ENCODE results near the gene AGTR1.
A peak's percentile ranks its signal among the peaks of the same experiment; 100 is the strongest.

The AGTR1 gene

DNA sequence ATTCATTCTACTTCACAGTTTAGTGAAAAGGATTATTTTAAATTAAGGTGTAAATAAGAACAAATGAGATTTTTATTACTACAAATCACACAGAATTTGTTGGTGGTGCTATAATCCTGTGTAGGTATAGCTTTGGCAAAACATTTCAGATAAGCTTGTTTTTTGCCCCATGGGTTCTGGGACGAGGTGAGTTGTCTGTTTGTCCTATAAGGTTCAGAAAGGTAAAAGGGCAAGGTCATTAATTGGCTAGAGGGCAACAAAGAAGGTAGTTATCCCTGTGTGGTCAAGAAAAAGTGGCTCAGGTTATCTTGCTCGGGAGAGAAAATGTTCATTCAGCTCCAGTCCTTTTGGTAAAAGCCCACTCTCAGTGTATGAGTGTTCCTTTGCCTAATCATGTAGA, 23.2 kb downstream of the AGTR1 start:
- TF ChIP-seq, protein P1, sequence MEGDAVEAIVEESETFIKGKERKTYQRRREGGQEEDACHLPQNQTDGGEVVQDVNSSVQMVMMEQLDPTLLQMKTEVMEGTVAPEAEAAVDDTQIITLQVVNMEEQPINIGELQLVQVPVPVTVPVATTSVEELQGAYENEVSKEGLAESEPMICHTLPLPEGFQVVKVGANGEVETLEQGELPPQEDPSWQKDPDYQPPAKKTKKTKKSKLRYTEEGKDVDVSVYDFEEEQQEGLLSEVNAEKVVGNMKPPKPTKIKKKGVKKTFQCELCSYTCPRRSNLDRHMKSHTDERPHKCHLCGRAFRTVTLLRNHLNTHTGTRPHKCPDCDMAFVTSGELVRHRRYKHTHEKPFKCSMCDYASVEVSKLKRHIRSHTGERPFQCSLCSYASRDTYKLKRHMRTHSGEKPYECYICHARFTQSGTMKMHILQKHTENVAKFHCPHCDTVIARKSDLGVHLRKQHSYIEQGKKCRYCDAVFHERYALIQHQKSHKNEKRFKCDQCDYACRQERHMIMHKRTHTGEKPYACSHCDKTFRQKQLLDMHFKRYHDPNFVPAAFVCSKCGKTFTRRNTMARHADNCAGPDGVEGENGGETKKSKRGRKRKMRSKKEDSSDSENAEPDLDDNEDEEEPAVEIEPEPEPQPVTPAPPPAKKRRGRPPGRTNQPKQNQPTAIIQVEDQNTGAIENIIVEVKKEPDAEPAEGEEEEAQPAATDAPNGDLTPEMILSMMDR (IDR thresholded peaks at IDR 0.05; ENCODE audit: low read depth, low read length) = no peak
- no peaks in the 10 kb centered on the region for H3K27me3 ChIP-seq (ENCODE audit: insufficient read depth, low read depth, severe bottlenecking)
- no peak for DNase-seq
- H3K9me3 ChIP-seq (ENCODE audit: severe bottlenecking) = no peaks in the 10 kb centered on the region
- no peaks in the 10 kb centered on the region for H3K36me3 ChIP-seq
- no peak overlapping the region for H3K4me3 ChIP-seq (ENCODE audit: low read depth, low read length)
- H3K27ac ChIP-seq = no peak overlapping the region

DNA sequence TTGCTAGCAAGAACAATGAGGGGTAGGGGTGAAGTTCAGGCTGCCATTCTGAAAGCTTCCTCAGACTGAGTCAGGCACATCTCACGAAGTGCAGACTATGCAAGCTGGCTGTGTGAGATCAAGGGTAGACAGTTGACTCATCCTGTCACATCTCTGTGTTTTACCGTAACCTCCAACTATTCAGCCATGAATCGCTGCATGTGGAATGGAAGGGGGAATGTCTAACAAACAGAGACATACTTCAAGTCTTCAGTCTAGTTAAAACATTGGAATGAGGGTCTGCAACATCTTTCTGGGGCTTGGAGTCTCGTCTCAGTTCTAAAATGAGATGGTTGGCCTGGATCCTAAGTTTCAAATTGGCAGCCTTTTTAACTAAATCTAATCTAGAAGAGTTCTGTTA, 25.9 kb downstream of the AGTR1 start:
- TF ChIP-seq, protein P1 (IDR thresholded peaks at IDR 0.05; ENCODE audit: low read depth, low read length) = no peak
- Histone ChIP-seq H3K36me3 (no peaks in the 10 kb centered on the region), H3K27ac (no peak overlapping the region), H3K4me3 (ENCODE audit: low read depth, low read length) (no peak overlapping the region), H3K27me3 (ENCODE audit: insufficient read depth, low read depth, severe bottlenecking) (no peaks in the 10 kb centered on the region), H3K9me3 (ENCODE audit: severe bottlenecking) (no peaks in the 10 kb centered on the region)
- DNase-seq = no peak

DNA sequence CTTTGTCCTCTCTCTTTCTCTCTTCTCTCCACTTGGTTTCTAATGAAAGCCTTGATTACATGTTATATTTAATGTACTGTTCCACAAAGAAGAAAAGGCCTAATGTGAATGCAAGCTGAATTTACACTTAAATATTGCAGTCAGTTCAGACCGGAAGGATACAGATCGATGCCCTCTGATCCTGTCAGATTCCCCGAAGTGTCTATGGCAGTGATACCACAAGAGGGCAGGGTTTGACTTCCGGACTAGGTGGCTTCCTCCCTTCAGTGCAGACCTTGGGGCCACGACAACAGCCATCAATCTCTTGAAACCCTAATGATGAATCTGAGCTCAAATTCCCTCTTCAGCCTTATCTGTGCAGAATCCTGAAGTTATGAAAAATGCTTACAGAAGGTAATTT, 29.5 kb downstream of the AGTR1 start:
- H3K4me3 ChIP-seq (ENCODE audit: low read depth, low read length) = no peak overlapping the region
- H3K27ac ChIP-seq = no peak overlapping the region
- no peaks in the 10 kb centered on the region for H3K9me3 ChIP-seq (ENCODE audit: severe bottlenecking)
- TF ChIP-seq, protein P1 (IDR thresholded peaks at IDR 0.05; ENCODE audit: low read depth, low read length) = peak; percentile 78
- no peaks in the 10 kb centered on the region for H3K36me3 ChIP-seq
- DNase-seq = peak; percentile 74
- no peaks in the 10 kb centered on the region for H3K27me3 ChIP-seq (ENCODE audit: insufficient read depth, low read depth, severe bottlenecking)

DNA sequence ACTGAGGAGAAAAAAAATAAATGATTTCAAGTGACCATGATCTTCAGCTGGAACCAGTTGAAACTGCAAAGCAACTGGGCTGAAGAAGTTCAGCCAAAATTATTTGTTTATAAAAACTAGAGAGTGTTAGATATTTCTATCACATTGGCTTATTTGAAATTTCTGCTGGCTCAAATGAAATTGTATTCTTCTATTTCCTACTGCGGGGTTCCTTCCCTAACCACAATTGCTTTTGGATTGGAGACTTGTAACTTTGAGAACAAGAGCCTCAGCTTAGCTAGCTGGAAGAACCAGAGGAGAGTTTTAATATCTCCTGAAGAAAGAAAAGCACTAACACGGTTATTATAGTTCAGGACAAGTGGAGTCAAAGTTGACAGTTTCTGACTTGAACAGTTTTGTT, 31.1 kb downstream of the AGTR1 start:
- no peaks in the 10 kb centered on the region for H3K27me3 ChIP-seq (ENCODE audit: insufficient read depth, low read depth, severe bottlenecking)
- no peak for DNase-seq
- TF ChIP-seq, protein P1 (IDR thresholded peaks at IDR 0.05; ENCODE audit: low read depth, low read length) = no peak
- no peak overlapping the region for H3K27ac ChIP-seq
- no peaks in the 10 kb centered on the region for H3K9me3 ChIP-seq (ENCODE audit: severe bottlenecking)
- H3K4me3 ChIP-seq (ENCODE audit: low read depth, low read length) = no peak overlapping the region
- no peaks in the 10 kb centered on the region for H3K36me3 ChIP-seq

DNA sequence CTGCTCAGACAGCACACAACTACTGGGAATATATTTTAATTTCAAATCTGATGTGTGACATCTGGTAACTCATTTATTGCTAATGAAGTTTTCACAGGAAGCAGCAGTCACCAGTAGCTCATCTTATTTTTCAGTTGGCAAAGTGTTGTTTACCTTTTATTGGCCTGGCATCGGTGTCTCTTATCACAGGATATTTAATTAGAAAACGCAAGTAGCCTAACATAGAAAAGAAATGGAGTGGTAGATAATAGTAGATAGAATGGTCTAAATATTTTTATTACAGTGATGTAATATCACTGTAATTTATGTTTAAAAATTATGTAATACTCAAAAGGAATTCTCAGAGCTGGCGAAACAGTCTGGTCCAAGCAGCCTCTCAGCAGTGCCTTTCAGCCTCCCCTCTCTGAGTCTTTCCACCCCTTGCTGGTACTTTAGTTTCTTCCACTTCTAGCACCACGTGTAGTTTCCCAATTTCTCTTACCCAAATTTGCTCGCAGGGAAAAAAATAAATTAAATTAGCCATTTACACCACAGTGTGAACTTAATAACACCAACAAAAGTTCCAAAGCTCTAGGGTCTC, 31.9 kb downstream of the AGTR1 start:
- Histone ChIP-seq H3K4me3 (ENCODE audit: low read depth, low read length) (no peak overlapping the region), H3K27me3 (ENCODE audit: insufficient read depth, low read depth, severe bottlenecking) (no peaks in the 10 kb centered on the region), H3K9me3 (ENCODE audit: severe bottlenecking) (no peaks in the 10 kb centered on the region), H3K27ac (no peak overlapping the region), H3K36me3 (no peaks in the 10 kb centered on the region)
- DNase-seq = no peak
- TF ChIP-seq, protein P1 (IDR thresholded peaks at IDR 0.05; ENCODE audit: low read depth, low read length) = no peak

DNA sequence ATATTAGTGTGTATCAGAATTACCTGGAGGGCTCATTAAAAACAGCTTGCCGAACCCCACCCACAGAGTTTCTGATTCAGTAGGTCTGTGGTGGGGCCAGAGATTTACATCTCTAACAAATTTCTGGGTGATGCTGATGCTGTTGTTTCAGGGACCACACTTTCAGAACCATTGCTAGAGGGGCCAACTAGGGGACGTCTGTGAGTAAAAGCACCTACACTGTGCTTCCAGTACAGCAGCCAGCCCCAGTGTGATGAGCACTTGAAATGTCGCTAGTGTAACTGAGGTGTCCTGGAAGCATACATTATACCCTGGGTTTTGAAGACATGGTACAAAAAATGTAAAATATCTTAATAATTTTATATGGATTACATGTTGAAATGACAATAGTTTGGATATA, 33.0 kb downstream of the AGTR1 start:
- TF ChIP-seq, protein P1 (IDR thresholded peaks at IDR 0.05; ENCODE audit: low read depth, low read length) = no peak
- H3K9me3 ChIP-seq (ENCODE audit: severe bottlenecking) = no peaks in the 10 kb centered on the region
- no peak overlapping the region for H3K27ac ChIP-seq
- no peak for DNase-seq
- H3K4me3 ChIP-seq (ENCODE audit: low read depth, low read length) = no peak overlapping the region
- H3K27me3 ChIP-seq (ENCODE audit: insufficient read depth, low read depth, severe bottlenecking) = no peaks in the 10 kb centered on the region
- no peaks in the 10 kb centered on the region for H3K36me3 ChIP-seq

Measured in WERI-Rb-1 (cell line).